T-helper 17 cell (primary cell): Measurements from ENCODE around the gene SLFN5. TPM values are rescaled to one million over a fixed set of nuclear protein-coding genes. Genes with fewer than 3 reads are reported as not detected.
"Not testable (repeated sequence)": the region's sequence is repeated elsewhere in the genome, so short reads cannot be mapped to it uniquely, and the experiment has no call there.

Source experiments
- ATAC-seq: fragments of 150-1000 bp; cut with Tn5 transposase; 2 replicates; pipeline ENCODE4 v1.10.0; 2021; ENCODE audit warnings: mild to moderate bottlenecking, moderate library complexity
- DNase-seq, 3 donors: peaks; one replicate each; pipeline versions ENCODE4 v3.0.0 to v3.0.0-alpha.2; 2020 to 2021
- H3K9me3 ChIP-seq: one replicate; pipeline ENCODE4 v1.7.0; 2013; ENCODE audit warnings: low read length, mild to moderate bottlenecking; ENCODE audit not compliant: control insufficient read depth, poor library complexity, severe bottlenecking
- H3K27ac Mint-ChIP-seq: one replicate; pipeline ENCODE4 v1.8.0; 2022; ENCODE audit warnings: mild to moderate bottlenecking, moderate library complexity, mixed read lengths
- H3K27me3 Mint-ChIP-seq: one replicate; pipeline ENCODE4 v1.8.0; 2022; ENCODE audit warnings: mixed read lengths
- H3K36me3 Mint-ChIP-seq: one replicate; pipeline ENCODE4 v1.8.0; 2022; ENCODE audit warnings: low read depth, mixed read lengths
- H3K4me1 Mint-ChIP-seq: one replicate; pipeline ENCODE4 v1.8.0; 2022; ENCODE audit warnings: mild to moderate bottlenecking, mixed read lengths
- H3K4me3 Mint-ChIP-seq: one replicate; pipeline ENCODE4 v1.8.0; 2022; ENCODE audit warnings: mild to moderate bottlenecking, moderate library complexity, mixed read lengths
- total RNA-seq, 4 donors: library from RNA in 2 of 4; stranded (reverse) in 2 of 4; gene quantifications; one replicate each; pipeline ENCODE4 v1.2.3 and lab custom pipeline; 2022 to 2026

Gene SLFN5
- total RNA-seq, 2 donors from 2014 or later = 104 to 109 TPM

DNA sequence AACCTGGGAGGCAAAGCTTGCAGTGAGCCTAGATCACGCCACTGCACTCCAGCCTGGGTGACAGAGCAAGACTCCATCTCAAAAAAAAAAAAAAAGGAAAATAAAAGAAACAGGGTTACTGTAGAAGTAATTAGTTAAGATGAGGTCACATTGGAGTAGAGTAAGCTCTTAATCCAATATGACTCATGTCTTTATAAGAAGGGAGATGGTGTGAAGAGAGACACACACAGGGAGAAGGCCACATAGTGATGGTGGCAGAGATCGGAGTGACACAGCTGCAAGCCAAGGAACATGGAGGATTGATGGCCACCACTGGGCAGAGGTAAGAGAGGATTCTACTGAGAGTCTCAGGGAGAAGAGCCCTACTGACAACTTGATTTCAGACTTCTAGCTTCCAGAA, 15.3 kb upstream of the SLFN5 start:
- Mint-ChIP-seq H3K27me3 (no peaks in the 10 kb centered on the region), H3K27ac (peak overlapping the region; percentile 42)
- no peak for ATAC-seq

DNA sequence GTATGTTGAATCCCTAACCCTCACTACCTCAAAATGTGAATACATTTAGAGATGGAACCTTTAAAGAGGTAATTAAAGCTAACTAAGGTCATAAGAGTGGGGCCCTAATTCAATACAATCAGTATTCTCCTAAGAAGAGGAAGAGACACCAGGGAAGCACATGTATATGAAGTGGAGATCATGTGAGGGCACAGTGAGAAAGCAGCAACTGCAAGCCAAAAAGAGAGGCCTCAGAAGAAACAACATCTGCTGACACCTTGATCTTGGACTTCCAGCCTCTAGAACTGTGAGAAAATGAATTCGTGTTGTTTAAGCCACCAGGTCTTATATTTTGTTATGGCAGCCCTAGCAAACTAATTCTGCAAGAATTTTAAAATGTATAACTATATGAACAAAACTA, 13.2 kb upstream of the SLFN5 start:
- Mint-ChIP-seq H3K4me3 (no peak overlapping the region), H3K4me1 (peaks cover 10% of the 10 kb centered on the region), H3K27me3 (no peaks in the 10 kb centered on the region)

More for the DNA sequence above, 15.3 kb upstream of the SLFN5 start:
- peaks cover 3% of the 10 kb centered on the region for H3K36me3 Mint-ChIP-seq
- no peak overlapping the region for H3K4me3 Mint-ChIP-seq
- no peak for DNase-seq
- H3K4me1 Mint-ChIP-seq = peaks cover 13% of the 10 kb centered on the region
- no peaks in the 10 kb centered on the region for H3K9me3 ChIP-seq

DNA sequence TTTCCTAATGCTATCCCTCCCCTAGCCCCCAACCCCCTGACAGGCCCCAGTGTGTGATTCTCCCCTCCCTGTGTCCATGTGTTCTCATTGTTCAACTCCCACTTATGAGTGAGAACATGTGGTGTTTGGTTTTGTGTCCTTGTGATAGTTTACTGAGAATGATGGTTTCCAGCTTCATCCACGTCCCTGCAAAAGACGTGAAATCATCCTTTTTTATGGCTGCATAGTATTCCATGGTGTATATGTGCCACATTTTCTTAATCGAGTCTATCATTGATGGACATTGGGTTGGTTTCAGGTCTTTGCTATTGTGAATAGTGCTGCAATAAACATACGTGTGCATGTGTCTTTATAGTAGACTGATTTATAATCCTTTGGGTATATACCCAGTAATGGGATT, 8.6 kb upstream of the SLFN5 start:
- H3K4me3 Mint-ChIP-seq, H3K9me3 ChIP-seq, ATAC-seq, H3K27me3 Mint-ChIP-seq, H3K36me3 Mint-ChIP-seq, DNase-seq, H3K27ac Mint-ChIP-seq: not testable (repeated sequence)
- peaks cover 27% of the 10 kb centered on the region for H3K4me1 Mint-ChIP-seq

More for the DNA sequence above, 13.2 kb upstream of the SLFN5 start:
- Mint-ChIP-seq H3K27ac (peak overlapping the region; percentile 29), H3K36me3 (peaks cover 3% of the 10 kb centered on the region)
- ATAC-seq (no peak), DNase-seq (no peak)
- H3K9me3 ChIP-seq = no peaks in the 10 kb centered on the region

DNA sequence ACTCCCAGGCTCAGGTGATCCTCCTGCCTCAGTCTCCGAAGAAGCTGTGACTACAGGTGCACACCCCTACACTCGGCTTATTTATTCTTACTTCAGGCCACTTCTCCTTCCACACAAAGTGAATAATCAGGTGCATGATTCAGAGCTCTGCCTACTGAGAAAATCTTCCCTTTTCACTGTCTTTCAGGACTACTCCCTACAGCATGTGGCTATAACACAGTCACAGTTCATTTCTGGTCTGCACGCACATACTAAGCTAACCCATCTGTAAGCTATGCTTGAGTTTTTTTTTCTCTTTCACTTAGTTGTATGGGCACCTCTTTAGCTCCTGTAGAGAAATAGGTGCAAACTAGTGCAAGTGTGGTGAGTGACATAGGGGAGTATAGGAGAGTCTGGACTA, 7.6 kb upstream of the SLFN5 start:
- no peak overlapping the region for H3K27ac Mint-ChIP-seq
- ATAC-seq (no peak), DNase-seq (no peak)
- H3K9me3 ChIP-seq = no peaks in the 10 kb centered on the region
- peaks cover 6% of the 10 kb centered on the region for H3K36me3 Mint-ChIP-seq
- H3K27me3 Mint-ChIP-seq = no peaks in the 10 kb centered on the region
- H3K4me1 Mint-ChIP-seq = peaks cover 32% of the 10 kb centered on the region
- no peak overlapping the region for H3K4me3 Mint-ChIP-seq

DNA sequence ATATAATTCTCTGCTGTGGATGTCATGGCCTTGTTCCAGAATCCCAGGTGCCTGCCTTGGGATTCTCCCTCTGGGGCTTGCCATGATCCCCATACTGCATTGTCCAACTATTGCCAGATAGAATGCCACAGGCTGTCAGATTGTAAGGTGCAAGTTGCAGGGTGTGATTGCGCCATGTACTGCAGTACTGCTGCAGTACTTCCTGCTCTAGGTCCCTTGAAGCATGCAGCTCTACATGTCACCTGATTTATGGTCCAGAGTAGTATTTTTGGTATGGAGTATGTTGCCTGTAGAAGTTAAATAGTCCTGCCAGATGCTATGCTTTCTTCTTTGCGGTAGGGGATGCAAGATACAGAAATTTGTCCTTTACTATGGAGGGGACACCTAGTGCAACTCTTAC, 7.0 kb upstream of the SLFN5 start:
- H3K27me3 Mint-ChIP-seq = no peaks in the 10 kb centered on the region
- H3K36me3 Mint-ChIP-seq = peaks cover 6% of the 10 kb centered on the region

DNA sequence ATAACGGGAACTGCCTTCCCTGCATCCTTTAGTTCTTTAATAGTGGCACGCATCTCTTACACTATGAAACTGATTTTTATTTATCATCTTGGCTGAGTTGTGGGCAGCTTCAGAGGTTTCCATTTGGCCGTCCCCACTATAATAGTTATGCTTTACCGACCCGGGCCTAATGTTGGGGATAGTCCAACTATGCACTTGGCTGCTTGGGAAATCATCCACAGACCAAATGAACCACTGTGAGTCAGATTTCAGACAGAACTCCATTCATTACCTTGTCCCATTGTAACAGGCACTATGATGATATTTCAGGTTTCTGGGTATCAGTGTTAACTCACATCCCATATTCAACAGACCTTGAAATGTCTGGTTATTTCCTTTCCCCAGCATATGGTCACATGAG, 6.1 kb upstream of the SLFN5 start:
- H3K27ac Mint-ChIP-seq = peak overlapping the region; percentile 3
- peaks cover 38% of the 10 kb centered on the region for H3K4me1 Mint-ChIP-seq
- H3K4me3 Mint-ChIP-seq = no peak overlapping the region

More for the DNA sequence above, 7.0 kb upstream of the SLFN5 start:
- Mint-ChIP-seq H3K4me1 (peaks cover 33% of the 10 kb centered on the region), H3K4me3 (no peak overlapping the region), H3K27ac (peak overlapping the region; percentile 3)
- ATAC-seq (peak; percentile 33), DNase-seq (no peak)
- no peaks in the 10 kb centered on the region for H3K9me3 ChIP-seq

DNA sequence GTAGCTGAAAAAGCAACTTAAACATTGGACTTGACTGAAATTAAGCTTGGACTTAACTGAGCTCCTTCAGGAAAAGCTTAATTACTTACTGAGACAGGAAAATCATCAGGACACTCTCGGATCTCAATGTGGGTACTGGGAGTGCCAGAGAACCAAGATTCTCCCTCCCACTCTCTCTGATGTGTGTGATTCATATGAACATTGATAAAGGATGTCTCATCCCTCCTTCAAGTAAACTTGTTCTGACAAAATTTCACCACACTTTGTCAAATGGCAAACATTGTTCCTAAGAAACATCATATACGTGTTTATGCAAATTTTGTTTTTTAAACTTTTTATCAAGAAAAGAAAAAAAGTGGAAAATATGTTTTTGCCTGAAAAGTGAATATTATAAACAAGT, 4.1 kb upstream of the SLFN5 start:
- peak overlapping the region; percentile 98 for H3K4me3 Mint-ChIP-seq
- DNase-seq = no peak
- peaks cover 40% of the 10 kb centered on the region for H3K4me1 Mint-ChIP-seq
- ATAC-seq = no peak
- H3K27ac Mint-ChIP-seq = peak overlapping the region; percentile 97
- H3K36me3 Mint-ChIP-seq = peaks cover 18% of the 10 kb centered on the region
- no peaks in the 10 kb centered on the region for H3K27me3 Mint-ChIP-seq
- H3K9me3 ChIP-seq = no peaks in the 10 kb centered on the region

More for the DNA sequence above, 6.1 kb upstream of the SLFN5 start:
- DNase-seq (no peak), ATAC-seq (no peak)
- Mint-ChIP-seq H3K27me3 (no peaks in the 10 kb centered on the region), H3K36me3 (peaks cover 14% of the 10 kb centered on the region)
- H3K9me3 ChIP-seq = no peaks in the 10 kb centered on the region

DNA sequence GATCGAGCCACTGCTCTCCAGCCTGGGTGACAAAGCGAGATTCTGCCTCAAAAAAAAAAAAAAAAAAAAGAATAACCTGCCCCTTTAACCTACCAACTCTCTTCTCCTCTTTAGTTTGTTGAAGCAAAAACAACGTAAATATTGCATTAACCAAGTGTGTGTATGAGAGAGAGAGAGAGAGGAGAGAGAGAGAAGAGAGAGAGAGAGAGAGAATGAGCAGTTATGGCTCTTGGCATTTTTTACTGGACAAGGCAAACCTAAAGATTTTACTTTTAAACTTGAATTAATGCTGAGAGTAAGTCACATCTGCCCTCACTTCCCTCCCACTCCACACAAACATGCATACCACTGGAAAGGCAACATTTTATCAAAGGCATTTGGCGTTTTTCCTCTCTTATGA, 3.0 kb upstream of the SLFN5 start:
- peak overlapping the region; percentile 98 for H3K4me3 Mint-ChIP-seq
- H3K27me3 Mint-ChIP-seq = no peaks in the 10 kb centered on the region
- H3K4me1 Mint-ChIP-seq = peaks cover 49% of the 10 kb centered on the region
- no peak for DNase-seq
- peaks cover 21% of the 10 kb centered on the region for H3K36me3 Mint-ChIP-seq
- no peak for ATAC-seq
- no peaks in the 10 kb centered on the region for H3K9me3 ChIP-seq
- peak overlapping the region; percentile 97 for H3K27ac Mint-ChIP-seq

DNA sequence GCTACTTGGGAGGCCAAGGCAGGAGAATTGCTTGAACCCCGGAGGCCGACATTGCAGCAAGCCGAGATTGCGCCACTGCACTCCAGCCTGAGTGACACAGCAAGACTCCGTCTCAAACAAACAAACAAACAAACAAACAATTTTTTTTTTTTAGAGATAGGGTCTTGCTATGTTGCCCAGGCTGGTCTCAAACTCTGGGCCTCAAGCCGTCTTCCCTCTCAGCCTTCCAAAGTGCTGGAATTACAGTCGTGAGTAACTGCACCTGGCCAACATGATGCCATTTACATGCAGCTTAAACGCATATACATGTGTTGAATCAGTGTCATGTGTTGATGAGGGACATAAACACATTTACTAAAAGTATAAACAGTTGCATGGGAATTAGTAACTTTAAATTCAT, 2.0 kb upstream of the SLFN5 start:
- Mint-ChIP-seq H3K27me3 (no peaks in the 10 kb centered on the region), H3K36me3 (peaks cover 21% of the 10 kb centered on the region), H3K4me1 (peaks cover 57% of the 10 kb centered on the region), H3K4me3 (peak overlapping the region; percentile 98), H3K27ac (peak overlapping the region; percentile 97)
- H3K9me3 ChIP-seq = no peaks in the 10 kb centered on the region
- ATAC-seq (no peak), DNase-seq (no peak)

DNA sequence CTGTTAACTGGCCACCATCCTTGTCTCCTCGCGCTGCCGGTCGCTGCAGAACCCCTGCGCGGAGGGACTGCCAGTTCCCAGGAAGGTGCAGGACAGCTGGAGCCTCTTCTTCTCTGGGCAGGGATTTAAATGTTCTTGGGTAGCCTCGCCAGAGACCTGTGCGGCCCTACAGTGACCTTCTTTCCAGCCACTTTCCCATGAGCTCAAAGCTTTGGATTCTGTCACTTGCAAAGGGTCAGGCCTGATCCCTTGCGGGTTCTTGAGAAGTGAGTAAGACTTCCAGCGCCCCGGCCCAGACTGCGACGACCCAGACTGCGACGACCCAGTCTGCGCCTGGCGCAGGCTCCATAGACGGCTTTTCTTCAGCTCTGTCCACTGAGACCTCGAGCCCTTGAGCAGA, 1.4 kb upstream of the SLFN5 start:
- Mint-ChIP-seq H3K4me1 (peaks cover 57% of the 10 kb centered on the region), H3K27ac (peak overlapping the region; percentile 97), H3K4me3 (peak overlapping the region; percentile 98), H3K27me3 (no peaks in the 10 kb centered on the region), H3K36me3 (peaks cover 21% of the 10 kb centered on the region)
- ATAC-seq (no peak), DNase-seq (peak; percentile 12 to 26 (median 20))
- H3K9me3 ChIP-seq = no peaks in the 10 kb centered on the region

DNA sequence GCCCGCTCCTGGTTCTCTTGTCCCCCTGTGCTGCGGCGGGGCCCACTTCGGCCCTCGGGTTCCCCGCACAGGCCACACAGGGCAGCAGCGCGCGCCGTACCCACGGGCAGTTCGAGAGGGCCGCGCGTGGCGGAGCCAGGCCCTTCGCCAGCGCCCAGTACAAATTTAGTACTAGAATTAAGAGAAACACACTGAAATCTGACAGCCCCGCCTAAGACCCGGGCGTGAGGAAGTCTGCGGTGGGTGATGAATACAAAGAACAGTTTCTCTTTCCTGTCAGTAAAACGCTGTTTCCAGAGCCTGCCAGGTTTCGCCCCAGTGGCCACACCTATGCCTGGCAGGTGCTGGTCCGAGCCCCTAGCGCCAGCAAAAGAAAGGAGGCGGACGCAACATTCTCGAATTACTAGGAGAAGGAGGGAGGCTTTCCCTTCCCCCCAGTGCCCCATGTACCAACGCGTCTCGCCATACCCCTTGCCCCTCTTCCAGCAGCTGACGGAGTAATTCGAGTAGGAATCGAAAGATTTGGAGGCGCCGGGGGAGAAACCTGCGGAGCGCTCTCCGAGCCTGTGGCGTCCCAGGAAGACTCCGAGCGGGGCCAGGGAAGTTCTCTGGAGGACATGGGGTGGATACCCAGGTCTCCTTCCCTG, 591 bp upstream of the SLFN5 start:
- DNase-seq (peak; percentile 66 to 76 (median 68)), ATAC-seq (peak; percentile 78)
- peak overlapping the region; percentile 97 for H3K27ac Mint-ChIP-seq
- H3K9me3 ChIP-seq = no peaks in the 10 kb centered on the region
- peaks cover 54% of the 10 kb centered on the region for H3K4me1 Mint-ChIP-seq
- H3K36me3 Mint-ChIP-seq = peaks cover 24% of the 10 kb centered on the region
- H3K27me3 Mint-ChIP-seq = no peaks in the 10 kb centered on the region
- H3K4me3 Mint-ChIP-seq = peak overlapping the region; percentile 98

DNA sequence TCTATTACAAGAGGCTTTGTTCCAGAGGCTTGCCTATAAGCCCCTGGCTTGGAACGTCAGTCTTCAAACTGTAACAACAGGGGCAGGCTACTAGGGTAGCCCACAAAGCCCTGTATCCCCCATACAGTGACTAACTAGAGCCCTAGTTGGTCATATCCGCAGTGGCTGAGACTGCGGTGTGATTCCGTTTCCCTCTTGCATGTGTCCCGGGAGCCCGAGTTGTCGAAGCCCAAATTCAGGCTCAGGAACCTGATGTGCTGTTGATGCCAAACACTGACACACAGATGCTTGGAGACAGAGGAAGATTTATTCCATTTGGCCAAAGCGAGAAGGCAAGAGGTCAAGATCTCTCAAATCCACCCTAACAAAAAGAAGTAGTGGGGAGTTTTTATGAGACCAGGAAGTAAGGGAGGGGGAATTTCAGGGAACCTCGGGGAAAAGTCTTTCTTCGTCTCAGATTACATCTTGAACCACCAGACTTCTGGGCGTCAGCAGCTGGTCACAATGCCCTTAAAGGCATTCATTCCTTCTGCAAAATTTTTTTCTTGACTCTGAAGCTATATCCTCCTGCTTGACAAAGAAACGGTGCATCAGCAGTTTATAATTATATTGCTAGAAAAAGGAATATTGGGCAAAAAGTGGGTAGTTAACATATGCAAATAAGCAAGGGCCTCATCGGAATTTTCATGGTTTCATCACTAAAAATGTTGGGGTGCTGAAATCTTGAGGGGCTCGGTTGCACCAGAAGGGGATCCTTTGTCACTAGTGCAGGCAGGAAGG, 879 bp downstream of the SLFN5 start:
- no peaks in the 10 kb centered on the region for H3K9me3 ChIP-seq
- DNase-seq = peak in 2 of 3 donors; percentile 17 to 35
- H3K36me3 Mint-ChIP-seq = peaks cover 31% of the 10 kb centered on the region
- ATAC-seq = no peak
- H3K4me3 Mint-ChIP-seq = peak overlapping the region; percentile 98
- H3K27ac Mint-ChIP-seq = peak overlapping the region; percentile 97
- peaks cover 54% of the 10 kb centered on the region for H3K4me1 Mint-ChIP-seq
- H3K27me3 Mint-ChIP-seq = no peaks in the 10 kb centered on the region

DNA sequence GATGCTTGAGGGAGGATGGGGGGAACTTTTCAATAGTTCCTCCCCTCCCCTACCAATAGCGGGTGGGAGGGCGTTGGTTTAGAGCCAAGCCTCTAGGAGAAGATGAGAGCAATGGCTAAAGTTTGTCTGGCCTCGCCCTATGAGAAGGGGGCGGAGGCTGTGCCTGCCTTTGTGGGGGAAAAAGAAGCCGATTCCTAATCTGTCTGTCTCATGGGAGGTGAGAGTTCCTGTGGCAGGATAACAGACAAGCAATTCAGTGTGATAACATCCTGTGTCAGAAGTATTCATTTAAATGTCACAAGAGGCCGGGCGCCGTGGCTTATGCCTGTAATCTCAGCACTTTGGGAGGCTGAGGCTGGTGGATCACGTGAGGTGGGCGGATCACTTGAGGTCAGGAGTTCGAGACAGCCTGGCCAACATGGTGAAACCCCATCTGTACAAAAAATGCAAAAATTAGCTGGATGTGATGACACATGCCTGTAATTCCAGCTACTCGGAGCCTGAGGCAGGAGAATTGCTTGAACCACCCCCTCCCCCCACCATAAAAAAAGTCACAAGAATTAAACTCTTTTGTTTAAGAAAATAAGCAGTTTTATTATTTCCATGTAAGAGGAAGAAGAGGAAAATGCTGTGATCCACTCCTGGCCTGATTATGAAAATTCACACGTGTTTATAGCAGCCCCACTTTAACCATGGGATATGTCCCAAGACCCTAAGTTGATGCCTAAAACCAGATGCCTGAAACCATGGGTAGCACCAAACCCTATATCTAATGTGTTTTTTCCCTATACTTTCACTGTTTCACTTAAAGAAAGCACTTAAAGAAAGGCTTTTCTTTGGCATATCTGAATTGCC, 1.7 kb downstream of the SLFN5 start:
- peaks cover 31% of the 10 kb centered on the region for H3K36me3 Mint-ChIP-seq
- H3K27me3 Mint-ChIP-seq = no peaks in the 10 kb centered on the region
- ATAC-seq = peak; percentile 33
- peak overlapping the region; percentile 98 for H3K4me3 Mint-ChIP-seq
- H3K9me3 ChIP-seq = no peaks in the 10 kb centered on the region
- peak overlapping the region; percentile 97 for H3K27ac Mint-ChIP-seq
- H3K4me1 Mint-ChIP-seq = peaks cover 56% of the 10 kb centered on the region
- peak; percentile 48 to 70 (median 55) for DNase-seq
